Choroid plexus epithelial cell (primary cell): ENCODE measurements around the gene CRYZ.
"Not testable (repeated sequence)": the region's sequence is repeated elsewhere in the genome, so short reads cannot be mapped to it uniquely, and the experiment has no call there.

Source experiments
- DNase-seq: peaks from one replicate; pipeline ENCODE4 v3.0.0-alpha.2; 2010; ENCODE audit warnings: low read depth
- H3K4me3 ChIP-seq: 2 replicates; pipeline ENCODE4 v1.5.1; 2011; ENCODE audit warnings: low read depth, mild to moderate bottlenecking, control low read depth, low read length, moderate library complexity
- CTCF ChIP-seq: conservative IDR thresholded peaks from 2 replicates; pipeline ENCODE4 v1.5.1; 2011; ENCODE audit warnings: low read depth, mild to moderate bottlenecking, control low read depth, inconsistent platforms, low read length, moderate library complexity

CRYZ gene

DNA sequence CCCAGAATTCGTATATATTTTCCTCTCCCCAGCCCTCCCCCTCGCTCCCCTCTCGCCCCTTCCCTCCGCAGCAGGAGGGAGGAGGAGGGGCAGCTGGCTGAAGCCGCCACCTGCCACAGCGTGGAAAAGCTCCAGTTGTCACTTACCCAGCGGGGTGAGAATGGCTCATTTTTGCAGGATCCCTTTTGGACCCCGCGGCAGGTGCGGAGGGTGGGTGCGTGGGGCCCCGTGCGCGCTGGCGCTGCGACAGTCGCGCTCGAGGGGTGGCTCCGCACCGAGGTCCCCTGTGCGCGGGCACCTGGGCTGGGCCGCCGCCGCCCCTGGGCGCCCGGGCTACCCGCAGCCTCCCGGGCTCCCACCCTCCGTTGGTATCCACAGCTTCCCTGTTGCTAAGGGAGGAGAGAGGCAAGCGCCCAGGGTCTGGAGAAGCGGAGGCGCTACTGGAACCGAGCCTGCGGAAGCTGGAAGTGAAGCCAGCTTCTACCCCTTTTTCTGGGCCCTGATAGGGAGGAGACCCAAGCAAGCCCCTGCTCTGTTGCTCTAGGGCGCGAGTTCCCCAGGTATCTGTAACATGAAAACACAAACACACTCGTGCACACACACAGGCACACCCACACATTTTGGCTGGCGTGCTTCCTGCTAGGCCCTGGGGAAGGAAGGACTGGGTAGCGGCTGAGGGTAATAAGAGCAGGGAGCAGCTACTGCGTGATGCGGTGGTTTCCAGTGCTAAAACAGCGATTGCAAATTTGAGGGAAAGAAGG lies 59.3 kb downstream of the CRYZ start, which contains the start of gene ERICH3:
ERICH3 (minus strand) TSS at position 442 of the 761 bp plus-strand sequence; CDS start at position 169, 273 bp downstream.
- H3K4me3 ChIP-seq = peak within 1 kb of the TSS; percentile 1
- no peak for TF ChIP-seq CTCF
- no peak for DNase-seq

GRCh38 chr1:74670866-74671265 lies 62.0 kb downstream of the CRYZ start:
- H3K4me3 ChIP-seq, DNase-seq: not testable (repeated sequence)
